ENCODE results near the gene CDC42SE1. TPM values are rescaled to one million over a fixed set of nuclear protein-coding genes. Genes with fewer than 3 reads are reported as not detected.

Gene CDC42SE1
- total RNA-seq, 1 experiment from 2014 or later: 55.1 TPM

- DNase-seq (ENCODE audit: low read depth): no peak
Measured at GRCh38 chr1:151054971-151055547, 4.4 kb downstream of the CDC42SE1 start.

GRCh38 chr1:151051356-151052009 is 7.9 kb downstream of the CDC42SE1 start:
- no peak for DNase-seq (ENCODE audit: low read depth)

GRCh38 chr1:151050051-151050688 is 9.3 kb downstream of the CDC42SE1 start:
- no peak for DNase-seq (ENCODE audit: low read depth)

GRCh38 chr1:151049458-151049857 is 10.0 kb downstream of the CDC42SE1 start:
- no peak for DNase-seq (ENCODE audit: low read depth)

- DNase-seq (ENCODE audit: low read depth): no peak
Measured at GRCh38 chr1:151048645-151049032, 10.8 kb downstream of the CDC42SE1 start.

GRCh38 chr1:151047925-151048644 is 11.3 kb downstream of the CDC42SE1 start:
- DNase-seq (ENCODE audit: low read depth): peak; percentile 80

- peak; percentile 80 for DNase-seq (ENCODE audit: low read depth)
Measured at GRCh38 chr1:151047591-151047924, 11.9 kb downstream of the CDC42SE1 start, which contains the start of gene C1orf56. Gene C1orf56, plus strand, starts transcription at chr1:151047751. Its CDS starts 97 bp downstream, at chr1:151047848.

GRCh38 chr1:151043163-151043562 is 16.3 kb downstream of the CDC42SE1 start:
- no peak for DNase-seq (ENCODE audit: low read depth)

- no peak for DNase-seq (ENCODE audit: low read depth)
Measured at GRCh38 chr1:151039521-151039920, 19.9 kb downstream of the CDC42SE1 start.

GRCh38 chr1:151037032-151037431 is 22.4 kb downstream of the CDC42SE1 start:
- DNase-seq (ENCODE audit: low read depth): no peak

GRCh38 chr1:151036356-151036755 is 23.1 kb downstream of the CDC42SE1 start, which contains the start of gene BNIPL:
Gene BNIPL, plus strand, starts transcription at chr1:151036586. Its CDS starts 140 bp downstream, at chr1:151036726.
- DNase-seq (ENCODE audit: low read depth): no peak

- no peak for DNase-seq (ENCODE audit: low read depth)
Measured at GRCh38 chr1:151035167-151035566, 24.3 kb downstream of the CDC42SE1 start.

GRCh38 chr1:151032164-151032563 is 27.3 kb downstream of the CDC42SE1 start:
- no peak for DNase-seq (ENCODE audit: low read depth)

GRCh38 chr1:151026460-151026859 is 33.0 kb downstream of the CDC42SE1 start:
- DNase-seq (ENCODE audit: low read depth): no peak

- peak; percentile 68 for DNase-seq (ENCODE audit: low read depth)
Measured at GRCh38 chr1:151024540-151025146, 34.8 kb downstream of the CDC42SE1 start.

GRCh38 chr1:151013518-151013917 is 45.9 kb downstream of the CDC42SE1 start:
- DNase-seq (ENCODE audit: low read depth): no peak

GRCh38 chr1:151012684-151013471 is 46.5 kb downstream of the CDC42SE1 start:
- no peak for DNase-seq (ENCODE audit: low read depth)

GRCh38 chr1:151011154-151011850 is 48.1 kb downstream of the CDC42SE1 start:
- DNase-seq (ENCODE audit: low read depth): no peak

GRCh38 chr1:151010346-151010726 is 49.1 kb downstream of the CDC42SE1 start:
- DNase-seq (ENCODE audit: low read depth): no peak

- DNase-seq (ENCODE audit: low read depth): no peak
Measured at GRCh38 chr1:151009674-151010345, 49.6 kb downstream of the CDC42SE1 start.

Measured in Daoy (cell line).